ENCODE results near the gene INPP5F. TPM values are rescaled to one million over a fixed set of nuclear protein-coding genes. Genes with fewer than 3 reads are reported as not detected.
"Not testable (repeated sequence)": the region's sequence is repeated elsewhere in the genome, so short reads cannot be mapped to it uniquely, and the experiment has no call there.

Gene INPP5F
- total and polyA plus RNA-seq, 10 donors, result 6.0 to 16.2 (median 10.9) TPM

- intact Hi-C loops (cut with DNase I; ENCODE audit: low total_unique reads), result no loop called here
- Histone ChIP-seq H3K27me3 (replicated peaks in 1 of 7) (no peaks in the 10 kb centered on the region), H3K27ac (no peak overlapping the region), H3K4me3 (no peak overlapping the region), H3K9me3 (peaks cover 0 to 32% (median 14%) of the 10 kb centered on the region in 8 donors), H3K4me1 (peaks cover 0 to 69% (median 29%) of the 10 kb centered on the region in 6 donors), H3K36me3 (no peaks in the 10 kb centered on the region)
- WGBS, 5 donors, result 69 to 75% (median 71%) methylated on average over 7 of the region's 7 CpGs
- DNase-seq, result no peak
- TF ChIP-seq POLR2A (IDR thresholded peaks at IDR 0.05) (no peak), CTCF (IDR thresholded peaks at IDR 0.05 in 8 of 11, conservative IDR thresholded peaks at IDR 0.05 in 3 of 11) (no peak), POLR2AphosphoS5 (IDR thresholded peaks at IDR 0.05) (no peak)
Observed at GRCh38 chr10:119706521-119707278, 19.1 kb upstream of the INPP5F start.

GRCh38 chr10:119707331-119707730, 18.5 kb upstream of the INPP5F start:
- H3K36me3 ChIP-seq; intact Hi-C loops (cut with DNase I; ENCODE audit: low total_unique reads); H3K4me3 ChIP-seq; H3K27me3 ChIP-seq (replicated peaks in 1 of 7); DNase-seq: not testable (repeated sequence)
- peak overlapping the region in 1 of 8 donors; percentile 33 for H3K27ac ChIP-seq
- WGBS, 5 donors, result 65 to 76% (median 67%) methylated on average over 5 of the region's 5 CpGs
- H3K4me1 ChIP-seq, result peaks cover 0 to 62% (median 29%) of the 10 kb centered on the region in 6 donors
- peaks cover 0 to 32% (median 14%) of the 10 kb centered on the region in 8 donors for H3K9me3 ChIP-seq

GRCh38 chr10:119710935-119711334, 14.9 kb upstream of the INPP5F start:
- 67 to 89% (median 83%) methylated on average over 1 of the region's 1 CpG for WGBS, 5 donors
- intact Hi-C loops (cut with DNase I; ENCODE audit: low total_unique reads); H3K27me3 ChIP-seq (replicated peaks in 1 of 7); H3K36me3 ChIP-seq; H3K27ac ChIP-seq; DNase-seq; H3K4me3 ChIP-seq: not testable (repeated sequence)
- peaks cover 0 to 32% (median 14%) of the 10 kb centered on the region in 8 donors for H3K9me3 ChIP-seq
- peaks cover 0 to 26% (median 10%) of the 10 kb centered on the region in 6 donors for H3K4me1 ChIP-seq

- no peak overlapping the region for H3K4me3 ChIP-seq
- no peak for DNase-seq
- WGBS, 5 donors, result 78 to 84% (median 79%) methylated on average over 7 of the region's 7 CpGs
- H3K36me3 ChIP-seq, result no peaks in the 10 kb centered on the region
- H3K27me3 ChIP-seq (replicated peaks in 1 of 7), result no peaks in the 10 kb centered on the region
- no peak overlapping the region for H3K27ac ChIP-seq
- TF ChIP-seq CTCF (IDR thresholded peaks at IDR 0.05 in 8 of 11, conservative IDR thresholded peaks at IDR 0.05 in 3 of 11), result no peak
- TF ChIP-seq POLR2AphosphoS5 (IDR thresholded peaks at IDR 0.05), result no peak
- peaks cover 0 to 12% (median 8%) of the 10 kb centered on the region in 6 donors for H3K4me1 ChIP-seq
- peaks cover 0 to 12% (median 4%) of the 10 kb centered on the region in 8 donors for H3K9me3 ChIP-seq
- intact Hi-C loops (cut with DNase I; ENCODE audit: low total_unique reads), result no loop called here
Observed at GRCh38 chr10:119713744-119714483, 11.9 kb upstream of the INPP5F start.

- Histone ChIP-seq H3K27me3 (replicated peaks in 1 of 7) (no peaks in the 10 kb centered on the region), H3K9me3 (peaks cover 0 to 12% (median 4%) of the 10 kb centered on the region in 8 donors), H3K36me3 (no peaks in the 10 kb centered on the region), H3K27ac (no peak overlapping the region), H3K4me3 (no peak overlapping the region), H3K4me1 (peaks cover 0 to 7% (median 3%) of the 10 kb centered on the region in 6 donors)
- DNase-seq, result no peak
- 66 to 86% (median 76%) methylated on average over 2 of the region's 2 CpGs for WGBS, 5 donors
- intact Hi-C loops (cut with DNase I; ENCODE audit: low total_unique reads), result no loop called here
- TF ChIP-seq POLR2A (IDR thresholded peaks at IDR 0.05) (no peak), POLR2AphosphoS5 (IDR thresholded peaks at IDR 0.05) (no peak), CTCF (IDR thresholded peaks at IDR 0.05 in 8 of 11, conservative IDR thresholded peaks at IDR 0.05 in 3 of 11) (no peak)
Observed at GRCh38 chr10:119714484-119714816, 11.4 kb upstream of the INPP5F start.

Data from spleen (tissue), 11 donors.